Left lobe of liver (tissue), 2 donors: ENCODE results near the gene CCDC91. TPM values are rescaled to one million over a fixed set of nuclear protein-coding genes. Genes with fewer than 3 reads are reported as not detected.
"Not testable (repeated sequence)": the region's sequence is repeated elsewhere in the genome, so short reads cannot be mapped to it uniquely, and the experiment has no call there.

Experiments
- ATAC-seq: fragments of 200-7000 bp; cut with Tn5 transposase; one replicate; pipeline ENCODE4 v1.9.1; 2020; ENCODE audit warnings: mild to moderate bottlenecking, moderate library complexity
- DNase-seq: peaks from one replicate; pipeline ENCODE4 v3.0.0-alpha.2; 2020; ENCODE audit warnings: low spot score
- total RNA-seq: library from RNA; stranded (reverse); gene quantifications from one replicate; pipeline ENCODE4 v1.2.1, GENCODE V29; 2021
- donor health status: DM: no; HTN: no; CAD: no; lungs with moderate emphysema.
- donor health status: DM: no; HTN: yes; CAD: no.

The CCDC91 gene
- total RNA-seq, 1 donor from 2014 or later: 11.9 TPM

DNA sequence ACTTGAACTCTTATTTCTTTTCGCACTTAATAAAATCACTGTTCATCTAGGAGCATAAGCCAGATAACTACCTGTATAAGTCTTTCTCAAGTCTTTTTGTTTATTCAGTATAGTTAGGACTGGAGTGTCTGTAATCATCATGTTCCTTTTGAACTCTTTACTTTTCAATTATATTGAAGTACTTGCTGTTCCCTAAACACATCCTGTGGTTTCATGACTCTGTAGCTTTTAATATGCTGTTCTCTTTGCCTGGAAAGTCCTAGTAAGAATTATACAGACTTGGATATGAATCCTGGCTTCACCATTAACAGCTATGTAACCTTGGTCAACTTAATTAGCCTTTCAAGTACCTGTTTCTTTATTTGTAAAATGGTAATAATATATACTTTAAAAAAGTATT lies 88.2 kb downstream of the CCDC91 start:
- ATAC-seq (no peak), DNase-seq (no peak)

DNA sequence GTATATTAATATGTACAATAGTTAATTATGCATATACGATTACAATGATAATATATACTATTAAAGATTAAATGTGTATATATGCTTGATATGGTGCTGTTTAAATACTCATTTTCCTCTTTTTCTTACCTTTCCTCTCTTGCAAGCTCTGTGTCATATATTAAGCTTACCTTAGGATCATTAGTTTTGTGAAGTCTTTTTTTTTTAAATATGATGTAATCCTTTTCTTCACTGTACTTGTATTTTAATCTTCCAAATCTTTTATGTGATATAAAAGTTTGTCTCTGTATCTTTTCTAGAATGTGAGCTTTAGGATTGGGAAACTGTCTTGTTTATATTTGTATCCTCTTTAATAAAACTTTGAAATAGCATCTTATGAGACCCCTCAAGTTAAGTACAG lies 88.7 kb downstream of the CCDC91 start:
- ATAC-seq (no peak), DNase-seq (no peak)

DNA sequence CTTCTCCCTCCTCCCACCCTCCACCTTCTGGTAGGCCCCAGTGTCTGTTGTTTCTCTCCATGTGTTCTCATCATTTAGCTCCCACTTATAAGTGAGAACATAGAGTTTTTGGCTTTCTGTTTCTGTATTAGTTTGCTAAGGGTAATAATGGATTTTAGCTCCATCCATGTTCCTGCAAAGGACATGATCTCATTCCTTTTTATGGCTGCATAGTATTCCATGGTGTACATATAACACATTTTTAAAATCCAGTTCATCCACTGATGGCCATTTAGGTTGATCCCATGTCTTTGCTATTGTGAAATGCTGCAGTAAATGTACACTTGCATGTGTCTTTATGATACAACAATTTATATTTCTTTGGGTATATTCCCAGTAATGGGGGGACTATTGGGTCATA lies 96.1 kb downstream of the CCDC91 start:
- DNase-seq (no peak), ATAC-seq (no peak)

DNA sequence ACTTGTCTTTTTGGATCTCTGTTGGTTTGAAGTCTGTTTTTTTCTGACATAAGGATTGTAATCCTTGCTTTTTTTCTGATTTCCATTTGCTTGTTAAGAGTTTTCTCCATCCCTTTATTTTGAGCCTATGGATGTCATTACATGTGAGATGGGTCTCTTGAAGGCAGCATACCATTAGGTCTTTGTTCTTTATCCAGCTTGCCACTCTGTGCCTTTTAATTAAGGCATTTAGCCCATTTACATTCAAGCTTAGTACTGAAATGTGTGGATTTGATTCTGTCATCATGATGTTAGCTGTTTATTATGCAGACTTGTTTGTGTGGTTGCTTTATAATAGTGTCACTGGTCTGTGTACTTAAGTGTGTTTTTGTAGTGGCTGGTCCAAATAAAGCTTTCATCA lies 100.0 kb downstream of the CCDC91 start:
- ATAC-seq (no peak), DNase-seq (no peak)

GRCh38 chr12:28292699-28293098 lies 102.4 kb downstream of the CCDC91 start:
- DNase-seq (no peak), ATAC-seq (no peak)

DNA sequence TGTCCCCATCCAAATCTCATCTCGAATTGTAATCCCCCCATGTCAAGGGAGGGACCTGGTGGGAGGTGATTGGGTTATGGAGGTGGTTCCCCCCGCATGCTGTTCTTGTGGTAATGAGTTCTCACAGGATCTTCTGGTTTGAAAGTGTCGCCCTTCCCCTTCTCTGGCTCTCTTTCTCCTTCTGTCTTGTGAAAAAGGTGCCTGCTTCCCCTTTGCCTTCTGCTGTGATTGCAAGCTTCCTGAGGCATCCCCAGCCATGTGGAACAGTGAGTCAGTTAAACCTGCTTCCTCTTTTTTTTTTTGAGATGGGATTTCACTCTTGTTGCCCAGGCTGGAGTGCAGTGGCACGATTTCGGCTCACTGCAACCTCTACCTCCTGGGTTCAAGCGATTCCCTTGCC lies 104.0 kb downstream of the CCDC91 start:
- no peak for DNase-seq
- ATAC-seq: no peak

DNA sequence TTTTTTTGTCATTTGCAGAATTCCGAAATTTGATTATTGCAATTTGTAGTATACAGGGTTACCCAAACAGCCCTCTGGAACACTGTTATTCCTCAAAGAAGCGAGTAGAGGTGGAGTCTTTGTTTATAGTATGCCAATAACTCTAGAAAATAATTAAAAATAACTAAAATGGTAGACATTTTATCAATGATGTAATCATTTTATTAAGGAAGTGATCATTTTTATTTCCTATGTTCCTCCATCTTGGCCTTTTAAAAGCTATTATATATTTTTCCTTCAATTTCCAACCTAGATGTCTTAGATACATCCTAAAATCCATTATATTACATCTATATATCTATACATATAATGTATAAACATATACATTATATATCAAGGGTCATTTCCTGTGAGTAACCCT lies 106.0 kb downstream of the CCDC91 start:
- no peak for DNase-seq
- ATAC-seq: no peak

- ATAC-seq: no peak
- DNase-seq: no peak
These were observed 112.9 kb downstream of the CCDC91 start for GRCh38 chr12:28303192-28303591.

- DNase-seq: no peak
- no peak for ATAC-seq
These were observed 116.3 kb downstream of the CCDC91 start for GRCh38 chr12:28306535-28306934.

DNA sequence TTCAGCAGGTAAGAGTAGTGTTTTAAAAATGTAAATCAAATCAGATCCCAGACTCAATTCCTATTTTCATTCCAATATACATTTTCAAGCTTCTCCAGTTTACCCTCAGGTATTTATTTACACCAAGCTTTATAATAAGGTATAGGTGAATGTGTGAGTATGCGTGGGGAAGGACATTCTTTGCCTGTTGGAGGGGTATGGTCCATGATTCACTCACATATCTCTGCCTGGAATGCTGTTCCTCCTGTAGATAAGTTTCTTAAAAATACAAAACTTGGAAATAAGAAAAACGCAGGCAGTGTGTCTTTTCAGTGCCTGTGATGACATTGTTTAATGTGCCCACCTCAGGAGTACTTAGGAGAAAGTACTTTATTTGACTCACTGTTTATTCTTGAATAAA lies 118.6 kb downstream of the CCDC91 start:
- DNase-seq: no peak
- no peak for ATAC-seq

DNA sequence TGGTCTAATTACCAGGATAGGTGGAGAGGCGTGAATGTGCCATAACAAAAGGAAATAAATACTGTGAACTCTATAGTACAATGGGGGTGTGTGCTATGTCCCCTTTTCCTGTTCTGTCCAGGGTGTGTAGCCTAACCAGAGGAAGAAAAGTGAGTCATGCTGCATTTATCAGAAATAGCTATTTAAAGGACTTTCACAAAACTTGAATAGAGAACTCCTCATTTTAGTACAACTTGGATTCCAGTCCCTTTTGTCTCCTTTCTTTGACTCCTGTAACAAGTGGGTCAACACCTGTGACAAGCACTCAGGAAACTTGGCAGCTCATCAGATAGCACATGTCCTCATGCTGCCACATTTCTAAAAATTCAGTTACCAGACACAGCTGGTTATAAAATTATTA lies 123.4 kb downstream of the CCDC91 start:
- DNase-seq: no peak
- ATAC-seq: no peak

DNA sequence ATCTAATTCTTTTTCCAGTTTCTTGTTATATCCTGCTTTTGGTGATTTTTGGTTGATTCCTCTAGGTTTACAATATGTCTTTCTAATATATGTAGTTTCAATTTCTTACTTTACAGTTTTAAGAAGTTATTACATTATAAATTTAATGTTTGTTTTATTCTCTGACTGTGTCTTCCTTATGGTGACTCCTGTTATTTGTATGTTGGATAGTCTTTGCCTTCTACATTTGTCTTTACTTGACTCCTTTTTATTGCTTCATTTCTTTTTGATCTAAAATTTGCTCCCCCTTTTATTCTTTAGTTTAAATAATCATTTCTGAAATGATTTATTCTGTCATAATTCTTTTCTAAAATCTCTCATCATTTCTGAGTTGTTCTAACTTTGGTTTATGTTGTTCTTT lies 125.8 kb downstream of the CCDC91 start:
- no peak for DNase-seq
- ATAC-seq: no peak

DNA sequence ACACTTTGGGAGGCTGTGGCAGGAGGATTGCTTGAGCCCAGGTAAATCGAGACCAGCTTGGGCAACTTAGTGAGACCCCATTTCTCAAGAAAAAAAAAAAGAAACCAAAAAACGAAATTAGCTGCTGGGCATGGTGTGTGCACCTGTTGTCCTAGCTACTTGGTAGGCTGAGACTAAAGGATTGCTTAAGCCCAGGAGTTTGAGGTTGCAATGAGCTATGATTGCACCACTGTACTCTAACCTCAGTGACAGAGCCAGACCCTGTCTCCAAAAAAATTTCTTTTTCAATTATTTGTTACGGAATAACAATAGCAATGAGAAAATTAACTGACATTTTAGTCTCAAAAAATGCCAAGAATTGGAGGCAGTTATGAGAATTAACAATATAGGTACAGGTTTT lies 128.0 kb downstream of the CCDC91 start:
- ATAC-seq: peak; percentile 57
- no peak for DNase-seq

- ATAC-seq (no peak), DNase-seq (no peak)
These were observed 130.1 kb downstream of the CCDC91 start for GRCh38 chr12:28320353-28320752.

DNA sequence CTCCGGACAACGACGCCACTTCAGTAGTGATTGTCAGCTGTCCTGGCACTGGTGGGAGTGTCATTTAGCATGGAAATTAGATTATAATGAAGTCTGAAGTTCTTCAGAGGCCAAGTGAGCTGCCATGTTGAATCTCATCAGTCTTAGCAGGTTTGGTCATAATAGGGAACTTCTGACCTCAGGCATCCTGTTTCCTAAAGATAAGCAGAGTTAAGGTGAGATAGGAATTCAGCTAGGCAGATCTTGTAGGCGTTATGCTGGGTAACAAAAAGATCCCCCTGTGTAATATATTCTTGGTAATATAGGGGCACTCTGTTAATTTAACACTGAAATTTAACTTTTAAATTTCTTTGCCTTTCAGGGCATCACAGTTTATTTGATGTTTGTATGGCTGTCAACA lies 137.5 kb downstream of the CCDC91 start:
- DNase-seq (no peak), ATAC-seq (no peak)

GRCh38 chr12:28328967-28329366 lies 138.7 kb downstream of the CCDC91 start:
- no peak for ATAC-seq
- DNase-seq: no peak

- not testable (repeated sequence) for ATAC-seq, DNase-seq
These were observed 139.5 kb downstream of the CCDC91 start for GRCh38 chr12:28329727-28330126.

DNA sequence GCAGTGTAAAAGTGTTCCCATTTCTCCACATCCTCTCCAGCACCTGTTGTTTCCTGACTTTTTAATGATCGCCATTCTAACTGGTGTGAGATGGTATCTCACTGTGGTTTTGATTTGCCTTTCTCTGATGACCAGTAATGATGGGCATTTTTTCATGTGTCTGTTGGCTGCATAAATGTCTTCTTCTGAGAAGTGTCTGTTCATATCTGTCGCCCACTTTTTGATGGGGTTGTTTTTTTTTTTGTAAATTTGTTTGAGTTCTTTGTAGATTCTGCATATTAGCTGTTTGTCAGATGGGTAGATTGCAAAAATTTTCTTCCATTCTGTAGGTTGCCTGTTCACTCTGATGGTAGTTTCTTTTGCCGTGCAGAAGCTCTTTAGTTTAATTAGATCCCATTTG lies 140.0 kb downstream of the CCDC91 start:
- DNase-seq: not testable (repeated sequence)

GRCh38 chr12:28331130-28331529 lies 140.9 kb downstream of the CCDC91 start:
- DNase-seq: no peak
- no peak for ATAC-seq

More for the DNA sequence above, 140.0 kb downstream of the CCDC91 start:
- not testable (repeated sequence) for ATAC-seq

DNA sequence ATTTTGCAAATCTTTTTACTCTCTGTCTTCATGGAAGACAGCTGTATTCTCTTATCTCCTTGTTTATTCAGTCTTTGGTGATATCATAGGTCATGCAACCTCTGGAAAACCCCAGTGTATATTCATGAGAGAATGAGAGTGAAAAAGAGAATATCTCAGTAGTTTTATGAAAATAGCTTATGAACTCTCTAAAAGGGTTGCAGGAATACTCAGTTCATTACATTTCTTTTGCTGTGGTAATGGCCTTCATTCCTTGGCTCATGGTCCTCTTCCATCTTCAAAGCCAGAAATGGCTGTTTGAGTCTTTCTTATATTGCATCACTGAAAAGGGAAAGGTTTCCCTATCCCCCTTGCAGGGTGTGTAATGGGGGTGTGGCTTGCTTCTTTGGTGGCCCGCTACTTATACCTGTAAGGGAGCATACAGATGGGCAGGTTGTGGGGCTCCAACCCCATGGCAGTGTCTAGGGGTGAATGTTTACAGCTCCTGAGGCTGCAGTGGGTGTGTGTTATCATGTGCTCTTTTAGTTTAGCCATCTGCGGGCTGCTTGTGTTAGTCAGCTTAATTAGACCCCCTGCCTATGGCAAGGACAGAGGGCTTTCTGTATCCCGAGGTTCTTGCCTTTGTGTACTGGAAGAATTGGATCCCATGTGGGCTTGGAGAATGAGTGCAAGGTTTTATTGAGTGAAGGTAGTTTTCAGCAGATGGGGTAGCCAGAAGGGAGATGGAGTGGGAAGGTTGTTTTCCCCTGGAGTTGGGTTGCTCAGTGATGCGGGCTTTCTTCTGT lies 150.2 kb downstream of the CCDC91 start:
- no peak for ATAC-seq

GRCh38 chr12:28343713-28344112 lies 153.5 kb downstream of the CCDC91 start:
- ATAC-seq (no peak), DNase-seq (no peak)

More for the DNA sequence above, 150.2 kb downstream of the CCDC91 start:
- no peak for DNase-seq

- DNase-seq (no peak), ATAC-seq (no peak)
These were observed 156.3 kb downstream of the CCDC91 start for GRCh38 chr12:28346567-28346966.

- DNase-seq: no peak
- no peak for ATAC-seq
These were observed 158.9 kb downstream of the CCDC91 start for GRCh38 chr12:28349196-28349595.
